ENCODE results near the gene BMPER.

The BMPER gene

GRCh38 chr7:33981671-33982424 lies 76.5 kb downstream of the BMPER start:
- no peak overlapping the region for H3K4me3 ChIP-seq (ENCODE audit: low read length)
- no peak for TF ChIP-seq ZNF274 (IDR thresholded peaks at IDR 0.05; ENCODE audit: low read depth, low read length)

DNA sequence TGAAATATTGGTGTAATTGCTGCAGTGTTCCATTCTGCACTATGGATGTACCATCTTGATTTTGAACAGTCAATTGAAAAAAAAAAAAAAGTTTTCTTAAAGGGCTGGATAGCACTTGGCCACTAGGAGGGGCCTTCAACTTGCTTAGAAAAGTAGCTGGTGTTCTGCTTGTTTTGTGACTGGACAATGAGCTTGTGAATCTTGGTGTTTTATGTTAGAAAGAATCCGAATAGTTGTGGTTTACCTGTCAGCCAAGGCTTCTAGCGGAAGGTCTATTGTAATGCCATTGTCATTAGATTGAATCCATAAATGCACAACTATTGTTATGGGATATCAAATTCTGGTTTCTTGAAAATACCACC lies 77.1 kb downstream of the BMPER start:
- H3K4me3 ChIP-seq (ENCODE audit: low read length) = no peak overlapping the region
- TF ChIP-seq ZNF274 (IDR thresholded peaks at IDR 0.05; ENCODE audit: low read depth, low read length) = no peak

- no peak for TF ChIP-seq ZNF274 (IDR thresholded peaks at IDR 0.05; ENCODE audit: low read depth, low read length)
Measured at GRCh38 chr7:33986451-33986850, 81.1 kb downstream of the BMPER start.

DNA sequence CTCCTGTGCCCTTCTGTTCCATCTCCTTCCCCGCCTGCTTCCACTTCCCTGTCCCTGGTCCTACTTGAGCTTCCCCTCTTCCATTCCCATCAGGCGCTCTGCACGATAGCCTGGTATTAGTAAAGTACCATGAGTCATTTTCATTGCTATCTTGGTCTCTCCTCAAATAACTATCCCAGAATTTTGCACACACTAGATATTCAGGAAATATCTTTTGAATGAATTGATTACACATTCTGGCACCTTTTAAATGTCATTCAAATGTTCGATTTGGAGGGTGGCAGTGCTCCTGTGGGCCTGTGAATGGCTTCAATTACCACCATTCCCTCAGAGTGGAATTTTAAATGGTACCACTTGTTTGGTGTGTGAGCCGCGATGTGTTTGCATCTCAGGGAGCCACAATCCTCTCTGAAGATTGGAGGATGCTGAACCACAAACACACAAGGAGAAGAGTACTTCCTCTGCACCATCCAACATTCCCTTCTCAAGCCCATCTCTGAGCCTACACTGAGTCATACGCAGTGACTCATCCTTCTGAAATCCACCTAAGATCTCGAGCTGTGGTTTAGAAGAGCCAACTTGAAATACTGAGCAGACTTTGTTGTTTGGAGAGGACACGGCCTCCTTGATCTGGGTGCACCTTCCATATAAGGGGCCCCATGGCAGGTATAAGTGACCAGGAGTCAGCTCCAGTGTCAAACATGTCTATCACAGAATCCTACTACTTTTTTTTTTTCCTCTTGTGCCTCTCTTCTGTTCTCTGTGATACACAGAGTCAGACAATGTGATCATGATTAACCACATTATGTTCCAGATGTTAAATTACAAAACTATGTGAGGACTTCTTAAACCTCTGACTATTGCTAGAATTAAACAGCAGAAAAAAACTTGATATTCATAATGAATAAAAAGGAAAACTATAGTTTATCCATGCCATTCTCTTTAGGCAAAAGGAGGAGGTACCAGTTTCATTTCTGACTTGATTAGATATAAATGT lies 81.9 kb downstream of the BMPER start:
- TF ChIP-seq ZNF274 (IDR thresholded peaks at IDR 0.05; ENCODE audit: low read depth, low read length) = no peak
- no peak overlapping the region for H3K4me3 ChIP-seq (ENCODE audit: low read length)

More at GRCh38 chr7:33986451-33986850, 81.1 kb downstream of the BMPER start:
- H3K4me3 ChIP-seq (ENCODE audit: low read length) = no peak overlapping the region

GRCh38 chr7:33996899-33997298 lies 91.6 kb downstream of the BMPER start:
- H3K4me3 ChIP-seq (ENCODE audit: low read length) = no peak overlapping the region
- TF ChIP-seq ZNF274 (IDR thresholded peaks at IDR 0.05; ENCODE audit: low read depth, low read length) = no peak

- H3K4me3 ChIP-seq (ENCODE audit: low read length) = no peak overlapping the region
- TF ChIP-seq ZNF274 (IDR thresholded peaks at IDR 0.05; ENCODE audit: low read depth, low read length) = no peak
Measured at GRCh38 chr7:33998476-33998875, 93.1 kb downstream of the BMPER start.

- TF ChIP-seq ZNF274 (IDR thresholded peaks at IDR 0.05; ENCODE audit: low read depth, low read length) = no peak
- no peak overlapping the region for H3K4me3 ChIP-seq (ENCODE audit: low read length)
Measured at GRCh38 chr7:34011017-34011695, 105.8 kb downstream of the BMPER start.

DNA sequence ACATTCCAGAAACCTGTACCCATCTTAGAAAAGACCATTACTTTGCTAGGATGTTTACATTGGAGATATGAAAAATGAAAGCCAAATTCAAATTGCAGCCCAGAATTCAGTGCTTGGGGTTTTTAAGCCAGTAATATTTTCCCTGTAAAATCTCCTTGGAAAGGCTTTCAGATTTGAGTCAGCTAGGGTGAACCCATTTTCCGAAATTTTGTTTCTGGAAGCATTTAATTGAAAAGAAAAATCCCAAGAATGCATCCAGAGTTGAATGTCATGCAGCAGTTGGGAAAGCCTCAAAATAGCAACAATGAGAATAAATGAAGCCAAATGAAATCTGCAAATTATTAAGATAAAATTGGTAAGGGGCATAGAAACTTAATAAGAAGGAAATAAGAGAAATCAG lies 106.4 kb downstream of the BMPER start:
- no peak overlapping the region for H3K4me3 ChIP-seq (ENCODE audit: low read length)
- TF ChIP-seq ZNF274 (IDR thresholded peaks at IDR 0.05; ENCODE audit: low read depth, low read length) = no peak

GRCh38 chr7:34013421-34013820 lies 108.1 kb downstream of the BMPER start:
- no peak overlapping the region for H3K4me3 ChIP-seq (ENCODE audit: low read length)
- TF ChIP-seq ZNF274 (IDR thresholded peaks at IDR 0.05; ENCODE audit: low read depth, low read length) = no peak

DNA sequence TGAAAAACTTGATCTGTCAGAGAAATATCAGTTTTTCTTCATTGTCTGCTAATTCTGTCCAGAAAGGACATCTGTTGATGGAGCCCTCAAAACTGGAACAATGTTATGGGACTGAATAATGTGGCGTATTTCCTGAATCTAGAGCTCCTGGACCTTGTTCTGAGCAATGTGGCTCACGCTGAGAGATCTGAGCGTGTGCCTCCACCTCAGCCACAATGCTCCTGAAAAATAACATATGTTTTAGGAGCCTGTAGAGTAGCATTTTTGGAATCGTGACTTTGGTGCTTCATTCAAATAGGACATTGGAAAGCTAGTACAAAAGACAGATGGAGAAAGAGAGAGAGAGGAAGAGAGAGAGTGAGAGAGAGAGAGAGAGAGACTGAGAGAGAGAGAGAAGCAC lies 110.3 kb downstream of the BMPER start:
- H3K4me3 ChIP-seq (ENCODE audit: low read length) = no peak overlapping the region
- no peak for TF ChIP-seq ZNF274 (IDR thresholded peaks at IDR 0.05; ENCODE audit: low read depth, low read length)

DNA sequence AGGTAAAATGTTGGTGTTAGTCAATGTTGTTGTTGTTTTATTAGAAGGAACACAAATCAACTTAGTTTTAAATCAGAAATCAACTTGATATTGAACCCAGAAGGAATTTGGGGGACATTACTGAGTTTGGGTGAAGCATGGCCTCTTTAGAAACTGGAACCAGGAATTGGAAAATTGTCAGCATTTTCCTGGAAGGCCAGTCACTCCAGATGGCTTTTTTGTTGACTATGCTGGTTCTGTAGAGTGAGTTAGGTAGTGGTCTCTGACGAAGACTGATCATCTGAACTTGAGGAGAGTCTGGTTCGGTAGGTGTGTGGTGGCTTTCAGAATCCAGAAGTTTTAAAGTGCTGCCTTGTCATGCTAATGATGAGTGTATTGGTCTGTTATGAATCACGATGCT lies 111.5 kb downstream of the BMPER start:
- TF ChIP-seq ZNF274 (IDR thresholded peaks at IDR 0.05; ENCODE audit: low read depth, low read length) = no peak

GRCh38 chr7:34019301-34019790 lies 114.0 kb downstream of the BMPER start:
- TF ChIP-seq ZNF274 (IDR thresholded peaks at IDR 0.05; ENCODE audit: low read depth, low read length) = no peak
- H3K4me3 ChIP-seq (ENCODE audit: low read length) = no peak overlapping the region

More for the DNA sequence above, 111.5 kb downstream of the BMPER start:
- no peak overlapping the region for H3K4me3 ChIP-seq (ENCODE audit: low read length)

- H3K4me3 ChIP-seq (ENCODE audit: low read length) = no peak overlapping the region
- no peak for TF ChIP-seq ZNF274 (IDR thresholded peaks at IDR 0.05; ENCODE audit: low read depth, low read length)
Measured at GRCh38 chr7:34022626-34023025, 117.3 kb downstream of the BMPER start.

GRCh38 chr7:34025600-34025999 lies 120.3 kb downstream of the BMPER start:
- TF ChIP-seq ZNF274 (IDR thresholded peaks at IDR 0.05; ENCODE audit: low read depth, low read length) = no peak
- no peak overlapping the region for H3K4me3 ChIP-seq (ENCODE audit: low read length)

Data from GM08714 (cell line).